Measurements from ENCODE around the gene IRX2.

DNA sequence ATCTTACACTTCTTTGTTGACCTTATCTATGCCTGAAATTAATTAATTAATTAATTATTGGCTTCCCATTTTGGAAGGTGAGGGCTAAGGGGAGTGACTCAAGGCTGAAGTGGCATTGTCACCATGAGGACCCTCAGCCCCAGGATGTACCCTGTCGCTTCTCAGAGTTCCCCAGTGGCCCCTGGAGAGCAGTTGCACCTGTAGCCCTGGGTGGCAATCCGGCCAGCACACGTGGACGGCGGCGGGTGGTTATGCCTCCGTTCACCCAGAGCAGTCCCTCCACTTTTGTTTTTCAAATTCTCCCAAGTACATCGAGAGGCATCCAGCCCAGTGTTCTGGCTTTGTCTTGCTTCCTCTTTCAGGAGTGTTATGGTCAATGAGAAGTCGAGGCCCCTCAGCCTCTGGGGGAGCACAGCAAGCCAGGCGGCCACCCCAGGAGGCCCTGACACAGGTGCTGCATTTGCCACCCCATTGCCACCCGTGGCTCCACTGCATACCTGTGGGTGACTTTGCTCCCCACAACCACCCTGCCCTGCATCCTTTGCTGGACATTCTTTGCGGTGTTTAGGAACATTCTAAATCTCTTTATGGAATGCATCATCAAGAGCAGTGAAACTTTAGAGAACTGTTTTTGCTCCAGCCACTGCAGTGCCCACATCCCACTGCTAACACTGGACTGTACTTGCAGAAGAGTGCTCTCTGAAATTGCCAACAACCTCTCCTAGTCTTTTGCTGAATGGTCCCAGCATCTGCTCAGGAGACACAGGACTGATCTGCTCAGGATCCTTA, 11.5 kb upstream of the IRX2 start:
- TF ChIP-seq, protein P1, sequence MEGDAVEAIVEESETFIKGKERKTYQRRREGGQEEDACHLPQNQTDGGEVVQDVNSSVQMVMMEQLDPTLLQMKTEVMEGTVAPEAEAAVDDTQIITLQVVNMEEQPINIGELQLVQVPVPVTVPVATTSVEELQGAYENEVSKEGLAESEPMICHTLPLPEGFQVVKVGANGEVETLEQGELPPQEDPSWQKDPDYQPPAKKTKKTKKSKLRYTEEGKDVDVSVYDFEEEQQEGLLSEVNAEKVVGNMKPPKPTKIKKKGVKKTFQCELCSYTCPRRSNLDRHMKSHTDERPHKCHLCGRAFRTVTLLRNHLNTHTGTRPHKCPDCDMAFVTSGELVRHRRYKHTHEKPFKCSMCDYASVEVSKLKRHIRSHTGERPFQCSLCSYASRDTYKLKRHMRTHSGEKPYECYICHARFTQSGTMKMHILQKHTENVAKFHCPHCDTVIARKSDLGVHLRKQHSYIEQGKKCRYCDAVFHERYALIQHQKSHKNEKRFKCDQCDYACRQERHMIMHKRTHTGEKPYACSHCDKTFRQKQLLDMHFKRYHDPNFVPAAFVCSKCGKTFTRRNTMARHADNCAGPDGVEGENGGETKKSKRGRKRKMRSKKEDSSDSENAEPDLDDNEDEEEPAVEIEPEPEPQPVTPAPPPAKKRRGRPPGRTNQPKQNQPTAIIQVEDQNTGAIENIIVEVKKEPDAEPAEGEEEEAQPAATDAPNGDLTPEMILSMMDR (conservative IDR thresholded peaks at IDR 0.05): no peak
- no peak for TF ChIP-seq ZFX (IDR thresholded peaks at IDR 0.05)
